H9 (cell line): Measurements from ENCODE around the gene LOXHD1. TPM values are rescaled to one million over a fixed set of nuclear protein-coding genes. Genes with fewer than 3 reads are reported as not detected.

Source experiments
- DNase-seq: peaks from one replicate; pipeline ENCODE4 v3.0.0-alpha.2; 2017
- H2AFZ ChIP-seq: one replicate; pipeline ENCODE4 v1.6.1; 2013; ENCODE audit warnings: mild to moderate bottlenecking, low read length, control low read depth, moderate library complexity
- H2AK5ac ChIP-seq: 2 replicates; pipeline ENCODE4 v1.6.1; 2013; ENCODE audit warnings: low read length, control low read depth, mixed read lengths; ENCODE audit not compliant: insufficient read length
- H2BK120ac ChIP-seq: one replicate; pipeline ENCODE4 v1.6.1; 2013; ENCODE audit warnings: low read depth, mild to moderate bottlenecking, low read length, control low read depth, inconsistent platforms; ENCODE audit not compliant: poor library complexity, severe bottlenecking
- H2BK12ac ChIP-seq: 2 replicates; pipeline ENCODE4 v1.6.1; 2013; ENCODE audit warnings: low read length, control low read depth, mixed read lengths, low read depth; ENCODE audit not compliant: insufficient read length
- H2BK15ac ChIP-seq: 2 replicates; pipeline ENCODE4 v1.6.1; 2013; ENCODE audit warnings: low read depth, low read length, control low read depth
- H2BK20ac ChIP-seq: one replicate; pipeline ENCODE4 v1.6.1; 2013; ENCODE audit warnings: low read depth, mild to moderate bottlenecking, low read length, control low read depth, inconsistent platforms; ENCODE audit not compliant: poor library complexity, severe bottlenecking
- H2BK5ac ChIP-seq: 2 replicates; pipeline ENCODE4 v1.6.1; 2013; ENCODE audit warnings: low read length, control low read depth, mixed read lengths; ENCODE audit not compliant: insufficient read length
- H3K14ac ChIP-seq: 2 replicates; pipeline ENCODE4 v1.6.1; 2013; ENCODE audit warnings: low read length, control low read depth; ENCODE audit not compliant: insufficient read depth
- H3K18ac ChIP-seq: 2 replicates; pipeline ENCODE4 v1.6.1; 2013; ENCODE audit warnings: low read depth, mild to moderate bottlenecking, mixed read lengths, low read length, control low read depth; ENCODE audit not compliant: insufficient read length
- H3K23ac ChIP-seq: 2 replicates; pipeline ENCODE4 v1.6.1; 2013; ENCODE audit warnings: low read length, control low read depth, mixed read lengths, low read depth; ENCODE audit not compliant: insufficient read length
- H3K23me2 ChIP-seq: 2 replicates; pipeline ENCODE4 v1.6.1; 2013; ENCODE audit warnings: low read depth, mild to moderate bottlenecking, mixed read lengths, low read length, control low read depth; ENCODE audit not compliant: insufficient read length, poor library complexity, severe bottlenecking
- H3K27ac ChIP-seq: 2 replicates; pipeline ENCODE4 v1.5.1; 2013; ENCODE audit warnings: low read length, control low read depth, mixed read lengths, low read depth; ENCODE audit not compliant: insufficient read length
- H3K27me3 ChIP-seq: 2 replicates; pipeline ENCODE4 v1.6.1; 2013; ENCODE audit warnings: low read length, control low read depth, inconsistent platforms; ENCODE audit not compliant: insufficient read depth
- H3K4ac ChIP-seq: 2 replicates; pipeline ENCODE4 v1.6.1; 2013; ENCODE audit warnings: low read depth, mild to moderate bottlenecking, control low read depth, inconsistent platforms, low read length, moderate library complexity
- H3K4me1 ChIP-seq: 2 replicates; pipeline ENCODE4 v1.6.1; 2013; ENCODE audit warnings: low read length, control low read depth, inconsistent platforms; ENCODE audit not compliant: insufficient read depth
- H3K4me2 ChIP-seq: 2 replicates; pipeline ENCODE4 v1.6.1; 2013; ENCODE audit warnings: low read length, control low read depth, mixed read lengths; ENCODE audit not compliant: insufficient read length, insufficient read depth
- H3K56ac ChIP-seq: 2 replicates; pipeline ENCODE4 v1.6.1; 2013; ENCODE audit warnings: low read depth, mild to moderate bottlenecking, mixed read lengths, low read length, control low read depth; ENCODE audit not compliant: insufficient read length
- H3K79me1 ChIP-seq: 2 replicates; pipeline ENCODE4 v1.6.1; 2013; ENCODE audit warnings: low read depth, mild to moderate bottlenecking, moderate library complexity, low read length, control low read depth, inconsistent platforms; ENCODE audit not compliant: insufficient read depth, poor library complexity, severe bottlenecking
- H3K79me2 ChIP-seq: 2 replicates; pipeline ENCODE4 v1.6.1; 2013; ENCODE audit warnings: low read length, control low read depth, inconsistent platforms; ENCODE audit not compliant: insufficient read depth
- H3K9ac ChIP-seq: 2 replicates; pipeline ENCODE4 v1.6.1; 2013; ENCODE audit warnings: low read length, control low read depth, mixed read lengths; ENCODE audit not compliant: insufficient read length; ENCODE audit errors: extremely low read depth
- H3K9me3 ChIP-seq: one replicate; pipeline ENCODE4 v1.6.1; 2013; ENCODE audit warnings: low read depth, low read length, inconsistent platforms; ENCODE audit not compliant: control insufficient read depth
- H3T11ph ChIP-seq: one replicate; pipeline ENCODE4 v1.6.1; 2013; ENCODE audit warnings: mild to moderate bottlenecking, low read length, control low read depth, inconsistent platforms
- H4K20me1 ChIP-seq: one replicate; pipeline ENCODE4 v1.6.1; 2013; ENCODE audit not compliant: control insufficient read depth, insufficient read length, insufficient read depth
- H4K5ac ChIP-seq: 2 replicates; pipeline ENCODE4 v1.6.1; 2013; ENCODE audit warnings: low read depth, mild to moderate bottlenecking, mixed read lengths, low read length, control low read depth; ENCODE audit not compliant: insufficient read length
- H4K8ac ChIP-seq: replicated peaks from 2 replicates; pipeline ENCODE4 v1.6.1; 2013; ENCODE audit warnings: low read length, control low read depth, mixed read lengths, low read depth; ENCODE audit not compliant: insufficient read length
- H4K91ac ChIP-seq: 2 replicates; pipeline ENCODE4 v1.6.1; 2013; ENCODE audit warnings: low read depth, mild to moderate bottlenecking, moderate library complexity, mixed read lengths, low read length, control low read depth; ENCODE audit not compliant: insufficient read length
- H3K27ac Mint-ChIP-seq, 3 experiments: 2 replicates in 2 of 3; 3 replicates in 1 of 3; pipeline ENCODE4 v1.8.0; 2020 to 2021; ENCODE audit warnings: mixed read lengths in 3 of 3, mild to moderate bottlenecking in 1 of 3, moderate library complexity in 1 of 3
- H3K27me3 Mint-ChIP-seq: 2 replicates; pipeline ENCODE4 v1.8.0; 2021; ENCODE audit warnings: low read depth, mild to moderate bottlenecking, moderate library complexity, mixed read lengths
- H3K36me3 Mint-ChIP-seq, 3 experiments: 2 replicates in 2 of 3; 3 replicates in 1 of 3; pipeline ENCODE4 v1.8.0; 2020 to 2021; ENCODE audit warnings: low read depth in 3 of 3, mixed read lengths in 3 of 3; ENCODE audit not compliant: insufficient read depth in 1 of 3
- H3K4me1 Mint-ChIP-seq, 2 experiments: 2 replicates each; pipeline ENCODE4 v1.8.0; 2020; ENCODE audit warnings: mixed read lengths in 2 of 2
- H3K4me3 Mint-ChIP-seq, 2 experiments: 2 replicates in 1 of 2; 3 replicates in 1 of 2; pipeline ENCODE4 v1.8.0; 2020 to 2021; ENCODE audit warnings: mild to moderate bottlenecking in 2 of 2, mixed read lengths in 2 of 2, moderate library complexity in 1 of 2
- H3K9me3 Mint-ChIP-seq, 2 experiments: 2 replicates in 1 of 2; 3 replicates in 1 of 2; pipeline ENCODE4 v1.8.0; 2020; ENCODE audit warnings: mild to moderate bottlenecking in 2 of 2, mixed read lengths in 2 of 2, moderate library complexity in 1 of 2
- CTCF ChIP-seq: fragments of 200-600 bp; sonication (generic); conservative IDR thresholded peaks from 3 replicates; pipeline ENCODE4 v1.8.0; 2021; ENCODE audit warnings: antibody characterized with exemption, mild to moderate bottlenecking
- WGBS: extraction: QIAGEN DNeasy Blood & Tissue Kit; methylation state at CpG from one replicate; pipeline ENCODE4 v1.1.7; 2013; ENCODE audit warnings: missing lambda C conversion rate, low lambda C conversion rate, mixed read lengths; ENCODE audit not compliant: insufficient read length; ENCODE audit errors: extremely low coverage; 5-methylcytosine and 5-hydroxymethylcytosine counted together
- total RNA-seq: library from RNA; stranded (reverse); gene quantifications from 2 replicates; pipeline ENCODE4 v1.2.1, GENCODE V29; 2021

Gene LOXHD1
- total RNA-seq, 1 experiment from 2014 or later: 0.07 TPM

- H2BK120ac ChIP-seq: no peak overlapping the region
- H3T11ph ChIP-seq: no peak overlapping the region
- Mint-ChIP-seq H3K36me3 (no peaks in the 10 kb centered on the region; a peak in 2 of 7 replicates), H3K27me3 (peaks cover 9% of the 10 kb centered on the region), H3K4me3 (no peak overlapping the region), H3K4me1 (peaks cover 36 to 47% of the 10 kb centered on the region in 2 experiments), H3K27ac (no peak overlapping the region), H3K9me3 (no peaks in the 10 kb centered on the region; a peak in 1 of 5 replicates)
- H3K79me2 ChIP-seq: no peaks in the 10 kb centered on the region
- H3K14ac ChIP-seq: no peak overlapping the region
- no peak overlapping the region for H2BK20ac ChIP-seq
- H4K91ac ChIP-seq: no peak overlapping the region
- H3K56ac ChIP-seq: no peak overlapping the region
- no peak overlapping the region for H2BK5ac ChIP-seq
- H2BK12ac ChIP-seq: no peak overlapping the region
- no peak overlapping the region for H3K4ac ChIP-seq
- no peak overlapping the region for H2AK5ac ChIP-seq
- H3K23ac ChIP-seq: no peak overlapping the region
- WGBS: no CpG with 5 or more reads among the region's 4 CpGs
- DNase-seq: no peak
- H3K18ac ChIP-seq: no peak overlapping the region
- H3K79me1 ChIP-seq: no peaks in the 10 kb centered on the region
- no peaks in the 10 kb centered on the region for H3K23me2 ChIP-seq
- no peaks in the 10 kb centered on the region for H3K27me3 ChIP-seq
- peaks cover 3% of the 10 kb centered on the region; the same call in 1 of the 2 replicates for H3K4me1 ChIP-seq
- no peaks in the 10 kb centered on the region for H4K20me1 ChIP-seq
- H3K9me3 ChIP-seq: no peaks in the 10 kb centered on the region
- H3K27ac ChIP-seq: no peak overlapping the region
- no peak overlapping the region for H4K8ac ChIP-seq
- no peak overlapping the region for H2AFZ ChIP-seq
- no peak overlapping the region for H2BK15ac ChIP-seq
- H3K9ac ChIP-seq: no peak overlapping the region
- no peak overlapping the region for H3K4me2 ChIP-seq
- TF ChIP-seq CTCF: no peak
- no peak overlapping the region for H4K5ac ChIP-seq
Measured at GRCh38 chr18:46429130-46429529, 227.9 kb downstream of the LOXHD1 start.
